H1 (cell line): ENCODE results near the gene MROH8. TPM values are rescaled to one million over a fixed set of nuclear protein-coding genes. Genes with fewer than 3 reads are reported as not detected.
"Not testable (repeated sequence)": the region's sequence is repeated elsewhere in the genome, so short reads cannot be mapped to it uniquely, and the experiment has no call there.

Experiments
- CTCF ChIA-PET: fragments of 300-600 bp; sonication (Branson Sonifier 250); formaldehyde crosslinking; loops from one replicate; lab custom pipeline; 2021; ENCODE audit not compliant: partially characterized antibody; lab: Charles Lee
- POLR2A ChIA-PET: fragments of 300-600 bp; sonication (Branson Sonifier 250); formaldehyde crosslinking; loops from one replicate; lab custom pipeline; 2021; ENCODE audit warnings: inconsistent platforms; ENCODE audit not compliant: partially characterized antibody; lab: Charles Lee
- DNase-seq, 2 experiments: peaks; one replicate each; pipeline versions ENCODE4 v3.0.0 to v3.0.0-alpha.2; 2010 to 2022; ENCODE audit warnings: low spot score in 2 of 2, low read depth in 1 of 2, mixed read lengths in 1 of 2
- FAIRE-seq: peaks from 2 replicates; lab custom pipeline; 2011; peaks lifted over from hg19 to GRCh38; lab: Jason Lieb, UNC
- H2AFZ ChIP-seq: 2 replicates; pipeline ENCODE4 v1.8.1; 2012; ENCODE audit warnings: low read length, inconsistent platforms
- H2AK5ac ChIP-seq: 2 replicates; pipeline ENCODE4 v1.6.1; 2013; ENCODE audit warnings: low read depth, low read length
- H2BK120ac ChIP-seq: replicated peaks from 2 replicates; pipeline ENCODE3; 2013; ENCODE audit warnings: low read depth, low read length, inconsistent platforms
- H2BK12ac ChIP-seq: 2 replicates; pipeline ENCODE4 v1.6.1; 2013; ENCODE audit warnings: low read depth, low read length
- H2BK15ac ChIP-seq: 2 replicates; pipeline ENCODE4 v1.6.1; 2013; ENCODE audit warnings: low read length
- H2BK20ac ChIP-seq: 2 replicates; pipeline ENCODE4 v1.6.1; 2013; ENCODE audit warnings: low read length
- H2BK5ac ChIP-seq: 2 replicates; pipeline ENCODE4 v1.6.1; 2013; ENCODE audit warnings: low read depth, low read length
- H3K14ac ChIP-seq: 2 replicates; pipeline ENCODE4 v1.6.1; 2013; ENCODE audit warnings: inconsistent platforms; ENCODE audit not compliant: insufficient read length
- H3K18ac ChIP-seq: 2 replicates; pipeline ENCODE4 v1.6.1; 2013; ENCODE audit warnings: low read length; ENCODE audit errors: extremely low read depth
- H3K23ac ChIP-seq: 2 replicates; pipeline ENCODE4 v1.6.1; 2013; ENCODE audit warnings: inconsistent platforms; ENCODE audit not compliant: insufficient read length
- H3K23me2 ChIP-seq: 2 replicates; pipeline ENCODE4 v1.6.1; 2013; ENCODE audit warnings: low read depth, low read length
- H3K27ac ChIP-seq: 2 replicates; pipeline ENCODE4 v1.6.1; 2011; ENCODE audit warnings: low read depth, low read length, inconsistent platforms
- H3K27me3 ChIP-seq, 4 experiments: replicated peaks in 1 of 4; 1 replicate in 1 of 4; 2 replicates in 3 of 4; pipeline versions ENCODE4 v1.6.1 to v1.8.1; 2011 to 2013; ENCODE audit warnings: low read length in 3 of 4, mild to moderate bottlenecking in 3 of 4, inconsistent platforms in 2 of 4, mixed read lengths in 2 of 4, moderate library complexity in 1 of 4; ENCODE audit not compliant: control insufficient read depth in 3 of 4, insufficient read depth in 3 of 4; ENCODE audit errors: extremely low read depth in 1 of 4
- H3K36me3 ChIP-seq, 4 experiments: 2 replicates each; pipeline versions ENCODE4 v1.6.1 to v1.8.1; 2011 to 2013; ENCODE audit warnings: mild to moderate bottlenecking in 4 of 4, low read length in 3 of 4, moderate library complexity in 2 of 4, control low read depth in 1 of 4, inconsistent platforms in 1 of 4; ENCODE audit not compliant: insufficient read depth in 4 of 4, control insufficient read depth in 2 of 4
- H3K4ac ChIP-seq: replicated peaks from 2 replicates; pipeline ENCODE3; 2013; ENCODE audit warnings: low read length, low read depth, mixed read lengths, inconsistent platforms; ENCODE audit not compliant: insufficient read length
- H3K4me1 ChIP-seq, 4 experiments: replicated peaks in 1 of 4; 1 replicate in 1 of 4; 2 replicates in 3 of 4; pipeline versions ENCODE4 v1.6.1 to v1.8.1; 2011 to 2013; ENCODE audit warnings: low read length in 3 of 4, inconsistent platforms in 2 of 4, mixed read lengths in 1 of 4; ENCODE audit not compliant: insufficient read depth in 4 of 4, control insufficient read depth in 3 of 4
- H3K4me2 ChIP-seq, 2 experiments: 2 replicates each; pipeline versions ENCODE4 v1.6.1 to v1.8.1; 2011 to 2013; ENCODE audit warnings: low read depth in 2 of 2, low read length in 2 of 2, control low read depth in 1 of 2, inconsistent platforms in 1 of 2, mild to moderate bottlenecking in 1 of 2; ENCODE audit not compliant: insufficient read depth in 1 of 2
- H3K4me3 ChIP-seq, 4 experiments: fragments of 200-600, 300-600 bp in 1 of 4; sonication (generic), shearing (Covaris generic), sonication (Bioruptor Twin) in 1 of 4; 2 replicates each; pipeline versions ENCODE4 v1.5.1 to v1.8.1; 2011 to 2016; ENCODE audit warnings: low read length in 4 of 4, low read depth in 3 of 4, control low read depth in 2 of 4, inconsistent platforms in 2 of 4, mild to moderate bottlenecking in 2 of 4, mixed read lengths in 1 of 4, moderate library complexity in 1 of 4; ENCODE audit not compliant: insufficient read depth in 2 of 4; ENCODE audit errors: extremely low read depth in 1 of 4
- H3K56ac ChIP-seq: replicated peaks from 2 replicates; pipeline ENCODE3; 2013; ENCODE audit warnings: low read depth, mild to moderate bottlenecking, mixed read lengths, low read length, inconsistent platforms; ENCODE audit not compliant: insufficient read length
- H3K79me1 ChIP-seq: 2 replicates; pipeline ENCODE4 v1.6.1; 2013; ENCODE audit warnings: low read depth, low read length, control low read depth
- H3K79me2 ChIP-seq, 2 experiments: 2 replicates each; pipeline versions ENCODE4 v1.6.1 to v1.8.1; 2012 to 2013; ENCODE audit warnings: low read length in 2 of 2, mild to moderate bottlenecking in 2 of 2, inconsistent platforms in 1 of 2; ENCODE audit not compliant: insufficient read depth in 2 of 2, control insufficient read depth in 1 of 2
- H3K9ac ChIP-seq, 4 experiments: replicated peaks in 1 of 4; 1 replicate in 1 of 4; 2 replicates in 3 of 4; pipeline versions ENCODE4 v1.6.1 to v1.8.1; 2011 to 2013; ENCODE audit warnings: low read depth in 3 of 4, low read length in 3 of 4, control low read depth in 2 of 4, mild to moderate bottlenecking in 2 of 4, moderate library complexity in 2 of 4, inconsistent platforms in 1 of 4; ENCODE audit errors: extremely low read depth in 1 of 4
- H3K9me3 ChIP-seq, 2 experiments: 2 replicates each; pipeline versions ENCODE4 v1.6.1 to v1.8.1; 2012 to 2013; ENCODE audit warnings: mild to moderate bottlenecking in 2 of 2, moderate library complexity in 2 of 2, control low read depth in 1 of 2, inconsistent platforms in 1 of 2, low read depth in 1 of 2, low read length in 1 of 2, mixed read lengths in 1 of 2; ENCODE audit not compliant: insufficient read depth in 2 of 2
- H4K20me1 ChIP-seq, 2 experiments: replicated peaks in 1 of 2; 2 replicates each; pipeline versions ENCODE3 to v1.8.1; 2011 to 2013; ENCODE audit warnings: inconsistent platforms in 2 of 2, low read length in 2 of 2, mild to moderate bottlenecking in 1 of 2; ENCODE audit not compliant: insufficient read depth in 2 of 2, control insufficient read depth in 1 of 2
- H4K5ac ChIP-seq: 2 replicates; pipeline ENCODE4 v1.6.1; 2013; ENCODE audit warnings: low read length, low read depth, mixed read lengths, inconsistent platforms; ENCODE audit not compliant: insufficient read length
- H4K8ac ChIP-seq: 2 replicates; pipeline ENCODE4 v1.8.0; 2013; ENCODE audit warnings: mild to moderate bottlenecking, moderate library complexity, low read length, inconsistent platforms; ENCODE audit not compliant: insufficient read depth; ENCODE audit errors: extremely low read depth
- H4K91ac ChIP-seq: replicated peaks from 2 replicates; pipeline ENCODE3; 2013; ENCODE audit warnings: low read length, mixed read lengths, inconsistent platforms; ENCODE audit not compliant: insufficient read length
- KDM5A ChIP-seq: fragments of 200-600 bp; IDR thresholded peaks from 2 replicates; pipeline ENCODE4 v1.7.1; 2012; ENCODE audit warnings: mild to moderate bottlenecking, low read length, inconsistent platforms, mixed read lengths
- MAFK ChIP-seq: IDR thresholded peaks from 2 replicates; pipeline ENCODE4 v1.6.1; 2012; ENCODE audit warnings: low read depth, mild to moderate bottlenecking, improper control_type of control experiment, low read length
- RBBP5 ChIP-seq: IDR thresholded peaks from 2 replicates; pipeline ENCODE4 v1.7.1; 2012; ENCODE audit warnings: low read depth, mild to moderate bottlenecking, inconsistent platforms, low read length, moderate library complexity, borderline replicate concordance
- SUZ12 ChIP-seq: fragments of 200-600 bp; sonication (generic); IDR thresholded peaks from 2 replicates; pipeline ENCODE4 v1.6.1; 2012; ENCODE audit warnings: mild to moderate bottlenecking, inconsistent platforms, low read length, moderate library complexity, mixed read lengths
- TCF12 ChIP-seq: IDR thresholded peaks from 2 replicates; pipeline ENCODE4 v1.6.1; 2011; ENCODE audit warnings: low read depth, mild to moderate bottlenecking, low read length
- WGBS, 2 experiments: shearing (Covaris generic) in 1 of 2; methylation state at CpG; one replicate each; pipeline versions ENCODE4 v1.1.6 to v1.1.7; 2013 to 2015; ENCODE audit warnings: low lambda C conversion rate in 2 of 2, mixed read lengths in 2 of 2, inconsistent platforms in 1 of 2, low coverage in 1 of 2, missing lambda C conversion rate in 1 of 2; ENCODE audit not compliant: insufficient replicate concordance in 2 of 2, insufficient coverage in 1 of 2, insufficient read length in 1 of 2; ENCODE audit errors: extremely low coverage in 1 of 2, missing lambda C conversion rate in 1 of 2; 5-methylcytosine and 5-hydroxymethylcytosine counted together
- polyA plus RNA-seq, 7 experiments: library from polyadenylated mRNA; depleted of rRNA in 3 of 7; stranded (reverse) in 5 of 7; unstranded in 2 of 7; fragments of >200 nt in 5 of 7; fragments of 200-250 nt in 2 of 7; gene quantifications; 1 replicate in 5 of 7; 2 replicates in 1 of 7; 4 replicates in 1 of 7; pipeline versions ENCODE4 v1.2.1 to v1.2.3, GENCODE V29; 2011 to 2013; ENCODE audit warnings: missing spikeins in 2 of 7, mixed read lengths in 2 of 7
- total RNA-seq: library from RNA; stranded (reverse); fragmentation: NEBNext Ultra II Directional; extraction: Animal tissue kit (Norgen Biotek cat#: 25700); gene quantifications from 2 replicates; pipeline ENCODE4 v1.2.1, GENCODE V29; 2021

The MROH8 gene
- total and polyA plus RNA-seq, 2 of the 8 experiments (the other 6 are each of a cell fraction or from before 2014, with no cell fraction given), result 0.50 to 0.86 TPM

DNA sequence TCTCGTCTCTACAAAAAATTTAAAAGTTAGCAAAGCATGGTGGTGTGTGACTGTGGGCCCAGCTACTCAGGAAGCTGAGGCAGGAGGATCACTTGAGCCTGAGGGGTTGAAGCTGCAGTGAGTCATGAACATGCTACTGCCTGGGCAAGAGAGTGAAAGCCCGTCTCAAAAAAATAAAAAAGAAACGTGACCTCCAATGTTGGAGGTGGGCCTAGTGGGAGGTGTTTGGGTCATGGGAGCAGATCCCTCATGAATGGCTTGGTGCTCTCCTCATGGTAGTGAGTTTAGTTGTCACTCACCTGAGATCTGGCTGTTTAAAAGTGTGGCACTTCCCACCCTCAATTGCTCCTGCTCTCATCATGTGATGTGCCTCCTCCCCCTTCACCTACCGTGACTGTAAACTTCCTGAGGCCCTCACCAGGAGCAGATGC lies 107.9 kb downstream of the MROH8 start (continued):
- TF ChIP-seq KDM5A, result no peak
- TF ChIP-seq TCF12, result no peak
- TF ChIP-seq MAFK, result no peak
- TF ChIP-seq SUZ12, result no peak
- no peak for TF ChIP-seq RBBP5

DNA sequence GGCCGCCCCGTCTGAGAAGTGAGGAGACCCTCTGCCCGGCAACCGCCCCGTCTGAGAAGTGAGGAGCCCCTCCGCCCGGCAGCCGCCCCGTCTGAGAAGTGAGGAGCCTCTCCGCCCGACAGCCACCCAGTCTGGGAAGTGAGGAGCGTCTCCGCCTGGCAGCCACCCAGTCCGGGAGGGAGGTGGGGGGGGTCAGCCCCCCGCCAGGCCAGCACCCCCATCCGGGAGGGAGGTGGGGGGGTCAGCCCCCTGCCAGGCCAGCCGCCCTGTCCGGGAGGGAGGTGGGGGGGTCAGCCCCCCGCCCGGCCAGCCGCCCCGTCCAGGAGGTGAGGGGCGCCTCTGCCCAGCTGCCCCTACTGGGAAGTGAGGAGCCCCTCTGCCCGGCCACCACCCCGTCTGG lies 109.8 kb downstream of the MROH8 start:
- H3K27me3 ChIP-seq, H3K79me1 ChIP-seq, H3K56ac ChIP-seq, H3K14ac ChIP-seq, H3K4me1 ChIP-seq, H3K4me2 ChIP-seq, H2BK120ac ChIP-seq, H3K18ac ChIP-seq, H3K4ac ChIP-seq, H4K5ac ChIP-seq, H3K79me2 ChIP-seq, H2AFZ ChIP-seq, H4K8ac ChIP-seq, H3K27ac ChIP-seq, H3K23ac ChIP-seq, H3K9ac ChIP-seq, H3K4me3 ChIP-seq, H3K9me3 ChIP-seq, H3K23me2 ChIP-seq, H4K91ac ChIP-seq, POLR2A ChIA-PET, DNase-seq, FAIRE-seq, H4K20me1 ChIP-seq, H2BK5ac ChIP-seq, H2BK15ac ChIP-seq, H2BK12ac ChIP-seq, H2BK20ac ChIP-seq, H2AK5ac ChIP-seq: not testable (repeated sequence)
- 100% methylated on average over 1 of the region's 25 CpGs; no CpG with 5 or more reads in 1 of the 2 experiments for WGBS, 2 experiments
- H3K36me3 ChIP-seq, result peaks cover 2 to 21% (median 9%) of the 10 kb centered on the region in 4 experiments; a peak in 6 of 8 replicates
- CTCF ChIA-PET, result interaction anchor here (1.5 kb wide), 1 partner anchor 12 kb away, joined by 4 read pairs; no protein-coding TSS in a partner anchor
